Measurements from ENCODE around the gene NGLY1.

Gene NGLY1

GRCh38 chr3:25707268-25707926 is 75.8 kb downstream of the NGLY1 start:
- DNase-seq, result no peak

- no peak for DNase-seq
Measured at GRCh38 chr3:25706213-25706612, 77.0 kb downstream of the NGLY1 start.

- DNase-seq, result no peak
Measured at GRCh38 chr3:25697553-25697952, 85.7 kb downstream of the NGLY1 start.

- no peak for DNase-seq
Measured at GRCh38 chr3:25695731-25696420, 87.4 kb downstream of the NGLY1 start.

GRCh38 chr3:25693238-25693637 is 90.0 kb downstream of the NGLY1 start:
- no peak for DNase-seq

GRCh38 chr3:25692341-25692740 is 90.9 kb downstream of the NGLY1 start:
- no peak for DNase-seq

GRCh38 chr3:25690768-25691533 is 92.3 kb downstream of the NGLY1 start:
- DNase-seq, result no peak

- DNase-seq, result no peak
Measured at GRCh38 chr3:25689226-25689625, 94.0 kb downstream of the NGLY1 start.

GRCh38 chr3:25687742-25688141 is 95.5 kb downstream of the NGLY1 start:
- DNase-seq, result no peak

- DNase-seq, result no peak
Measured at GRCh38 chr3:25686766-25687165, 96.5 kb downstream of the NGLY1 start.

- no peak for DNase-seq
Measured at GRCh38 chr3:25683882-25684281, 99.4 kb downstream of the NGLY1 start.

GRCh38 chr3:25683410-25683809 is 99.8 kb downstream of the NGLY1 start:
- no peak for DNase-seq

GRCh38 chr3:25679642-25680302 is 103.5 kb downstream of the NGLY1 start:
- no peak for DNase-seq

- DNase-seq, result no peak
Measured at GRCh38 chr3:25679166-25679565, 104.1 kb downstream of the NGLY1 start.

GRCh38 chr3:25678581-25678980 is 104.7 kb downstream of the NGLY1 start:
- no peak for DNase-seq

- no peak for DNase-seq
Measured at GRCh38 chr3:25677121-25677520, 106.1 kb downstream of the NGLY1 start.

- DNase-seq, result no peak
Measured at GRCh38 chr3:25674670-25675069, 108.6 kb downstream of the NGLY1 start.

- DNase-seq, result no peak
Measured at GRCh38 chr3:25673738-25674298, 109.4 kb downstream of the NGLY1 start.

Measured in DMS153 (cell line).